PC-3 (cell line): ENCODE data around the gene CCN2.

ENCODE experiments used
- EZH2 ChIP-seq: fragments of 300-600 bp; sonication (generic); IDR thresholded peaks from one replicate; pipeline ENCODE4 v1.6.1; 2017; ENCODE audit warnings: antibody characterized with exemption, mild to moderate bottlenecking, low read length; ENCODE audit not compliant: unreplicated experiment
- EZH2phosphoT487 ChIP-seq: fragments of 300-600 bp; sonication (generic); IDR thresholded peaks from 2 replicates; pipeline ENCODE4 v1.6.1; 2018; ENCODE audit warnings: mild to moderate bottlenecking, antibody characterized with exemption, low read length, borderline replicate concordance
- TF ChIP-seq, protein P1 (sequence below): fragments of 300-600 bp; sonication (generic); conservative IDR thresholded peaks from 2 replicates; pipeline ENCODE4 v1.5.1; 2017; ENCODE audit warnings: antibody characterized with exemption, low read depth, mild to moderate bottlenecking, low read length

DNA sequence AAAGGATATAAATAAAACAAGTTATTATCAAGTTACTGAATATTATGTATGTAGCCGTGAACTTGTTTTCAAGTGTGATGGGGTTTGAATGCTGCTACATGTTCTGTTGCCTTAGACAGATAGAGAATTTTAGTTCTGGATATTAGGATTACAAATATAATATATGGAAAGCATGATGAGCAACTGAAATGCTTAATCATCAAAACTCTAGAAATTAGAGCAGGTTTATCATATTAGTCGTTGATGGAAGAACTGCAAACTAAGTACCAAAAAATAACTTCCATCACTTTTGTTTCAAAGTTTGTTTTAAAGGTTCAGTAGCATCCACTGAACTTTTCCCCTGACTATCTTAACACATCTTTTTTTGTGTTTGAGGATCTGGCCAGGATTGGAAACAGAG, 49.1 kb upstream of the CCN2 start:
- TF ChIP-seq, protein P1, sequence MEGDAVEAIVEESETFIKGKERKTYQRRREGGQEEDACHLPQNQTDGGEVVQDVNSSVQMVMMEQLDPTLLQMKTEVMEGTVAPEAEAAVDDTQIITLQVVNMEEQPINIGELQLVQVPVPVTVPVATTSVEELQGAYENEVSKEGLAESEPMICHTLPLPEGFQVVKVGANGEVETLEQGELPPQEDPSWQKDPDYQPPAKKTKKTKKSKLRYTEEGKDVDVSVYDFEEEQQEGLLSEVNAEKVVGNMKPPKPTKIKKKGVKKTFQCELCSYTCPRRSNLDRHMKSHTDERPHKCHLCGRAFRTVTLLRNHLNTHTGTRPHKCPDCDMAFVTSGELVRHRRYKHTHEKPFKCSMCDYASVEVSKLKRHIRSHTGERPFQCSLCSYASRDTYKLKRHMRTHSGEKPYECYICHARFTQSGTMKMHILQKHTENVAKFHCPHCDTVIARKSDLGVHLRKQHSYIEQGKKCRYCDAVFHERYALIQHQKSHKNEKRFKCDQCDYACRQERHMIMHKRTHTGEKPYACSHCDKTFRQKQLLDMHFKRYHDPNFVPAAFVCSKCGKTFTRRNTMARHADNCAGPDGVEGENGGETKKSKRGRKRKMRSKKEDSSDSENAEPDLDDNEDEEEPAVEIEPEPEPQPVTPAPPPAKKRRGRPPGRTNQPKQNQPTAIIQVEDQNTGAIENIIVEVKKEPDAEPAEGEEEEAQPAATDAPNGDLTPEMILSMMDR, result no peak
- TF ChIP-seq EZH2phosphoT487 (no peak), EZH2 (no peak)
